GM19452 (cell line): ENCODE measurements around the gene WDR48.
A peak's percentile ranks its signal among the peaks of the same experiment; 100 is the strongest.

Source experiments
- ATAC-seq: cut with Tn5 transposase; IDR thresholded peaks from one replicate; pipeline ENCODE4 v1.9.1; 2021; ENCODE audit not compliant: unreplicated experiment

WDR48 gene

GRCh38 chr3:39101022-39101689 lies 49.3 kb downstream of the WDR48 start:
- ATAC-seq = peak; percentile 62

GRCh38 chr3:39102504-39103323 lies 50.9 kb downstream of the WDR48 start:
- no peak for ATAC-seq

- ATAC-seq = no peak
Measured at GRCh38 chr3:39103324-39103693, 51.5 kb downstream of the WDR48 start.

- ATAC-seq = no peak
Measured at GRCh38 chr3:39103791-39104552, 52.2 kb downstream of the WDR48 start.

- no peak for ATAC-seq
Measured at GRCh38 chr3:39104961-39105686, 53.3 kb downstream of the WDR48 start.

GRCh38 chr3:39105687-39106063 lies 53.9 kb downstream of the WDR48 start:
- no peak for ATAC-seq

DNA sequence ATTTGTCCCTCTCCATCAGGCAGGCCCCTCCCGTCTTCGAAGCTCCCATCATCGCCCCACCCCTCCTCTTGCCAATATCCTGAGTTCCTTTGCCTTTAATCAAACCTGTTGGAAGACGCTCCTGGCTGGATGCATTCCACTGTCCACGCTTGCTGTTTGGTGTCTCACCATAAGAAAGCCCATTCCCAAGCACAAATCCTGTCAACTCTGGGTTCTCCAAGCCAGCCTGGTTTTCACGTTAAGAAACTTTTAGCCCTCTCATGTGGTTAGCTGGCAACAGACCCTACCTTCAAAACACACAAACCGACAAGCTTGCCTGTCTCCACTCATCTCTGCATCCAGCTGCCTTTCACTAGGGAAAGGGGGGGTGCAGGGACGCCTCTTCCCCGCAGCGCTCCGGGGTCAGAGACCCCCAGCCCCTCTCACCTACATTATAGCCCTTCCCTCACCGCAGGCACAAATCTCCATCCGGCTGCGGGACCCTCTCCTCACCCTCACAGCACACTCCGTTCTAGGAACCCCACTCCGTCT lies 54.5 kb downstream of the WDR48 start:
- no peak for ATAC-seq

DNA sequence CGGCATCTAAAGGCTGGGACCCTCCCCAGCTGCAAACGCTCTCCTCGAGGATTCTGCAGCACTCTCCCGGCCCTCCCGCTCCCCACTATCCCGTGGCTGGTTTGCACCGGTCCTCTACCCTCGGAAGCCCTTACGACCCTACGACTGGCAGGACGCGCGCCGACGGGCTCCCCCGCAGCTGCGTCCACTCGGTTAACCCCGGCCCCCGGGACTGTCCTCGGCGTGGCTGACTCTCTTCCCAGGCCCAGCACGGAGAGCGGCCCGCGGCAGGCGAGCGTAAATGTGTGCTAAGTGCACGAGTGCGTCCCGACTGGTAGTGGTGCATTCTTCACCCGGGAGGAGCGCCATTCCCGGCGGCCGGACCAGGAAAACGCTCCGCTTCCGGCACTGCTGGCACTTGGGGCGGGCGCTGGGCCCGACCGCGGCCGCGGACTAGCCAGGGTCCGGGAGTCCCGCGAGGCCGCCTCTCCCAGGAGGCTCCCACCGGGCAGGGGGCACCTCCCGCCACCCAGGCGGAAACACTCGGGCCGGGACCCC lies 55.1 kb downstream of the WDR48 start:
- ATAC-seq = no peak

DNA sequence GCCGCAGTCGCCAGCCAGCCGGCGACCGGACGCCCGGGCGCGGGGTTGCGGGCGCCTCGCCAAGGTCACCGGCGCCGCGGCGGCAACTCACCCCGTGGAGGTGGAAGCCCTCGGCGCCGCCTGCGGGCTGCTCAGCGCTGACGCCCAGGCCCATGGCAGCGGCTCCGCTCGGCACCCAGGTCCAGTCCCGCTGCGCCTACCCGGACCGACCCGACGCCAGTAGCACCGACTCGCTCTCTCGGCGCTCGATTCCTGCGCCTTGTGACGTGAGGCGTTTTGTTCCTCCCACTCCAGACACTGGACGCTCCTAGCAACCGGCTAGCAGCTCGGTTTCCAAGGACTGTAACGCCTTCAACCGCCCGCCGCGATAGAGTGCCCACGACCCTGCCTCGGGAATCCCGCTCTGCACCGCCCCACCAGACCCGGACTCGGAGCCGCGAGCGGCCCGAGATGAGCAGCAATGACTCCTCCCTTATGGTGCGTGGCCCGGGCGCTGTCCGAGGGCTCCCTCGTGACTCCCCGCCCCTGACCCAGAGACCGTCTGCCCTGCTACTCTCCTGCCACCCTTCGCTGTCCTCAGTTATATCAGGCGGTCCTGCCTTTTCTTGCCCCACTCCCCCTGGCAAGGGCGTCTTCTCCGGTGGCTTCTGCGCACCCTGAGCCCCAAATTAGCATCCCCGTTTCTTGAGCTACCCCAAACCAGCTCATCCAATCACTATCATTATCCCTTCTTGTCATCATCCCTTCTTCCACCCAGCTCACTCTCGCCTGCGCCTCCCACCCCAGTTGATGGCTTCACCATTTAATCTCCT lies 55.8 kb downstream of the WDR48 start, which contains the start of the genes GORASP1 and TTC21A:
Gene GORASP1 (minus strand): TSS at position 240 of the 812 bp plus-strand sequence. CDS start 86 bp downstream, at position 154.
Gene TTC21A (plus strand): TSS at position 293 of the 812 bp plus-strand sequence. CDS start 158 bp downstream, at position 451.
- ATAC-seq = peak; percentile 44

DNA sequence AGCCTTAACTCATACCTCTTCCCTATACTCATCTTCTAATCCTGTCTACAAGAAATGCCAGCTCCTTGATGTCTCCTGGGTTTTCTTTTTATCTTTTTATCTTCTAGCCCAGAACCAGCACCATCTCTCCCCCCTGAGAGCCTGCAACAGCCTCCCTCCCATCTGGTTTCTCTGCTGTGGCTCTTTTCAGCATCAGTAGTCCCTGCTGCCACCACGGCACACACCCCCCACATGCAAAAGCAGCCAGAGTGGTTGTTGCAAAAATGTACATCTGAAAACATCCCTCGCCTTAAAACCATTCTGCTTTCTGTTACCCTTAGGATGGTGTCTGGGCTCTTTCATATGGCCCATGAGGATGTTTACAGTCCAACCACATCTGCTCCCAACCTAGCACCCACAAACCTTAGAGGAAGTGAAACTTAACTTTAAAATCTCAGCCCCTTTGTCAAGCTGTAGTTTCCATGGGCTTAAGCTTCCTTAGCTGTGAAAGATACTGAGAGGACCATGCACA lies 56.4 kb downstream of the WDR48 start:
- ATAC-seq = peak; percentile 88

DNA sequence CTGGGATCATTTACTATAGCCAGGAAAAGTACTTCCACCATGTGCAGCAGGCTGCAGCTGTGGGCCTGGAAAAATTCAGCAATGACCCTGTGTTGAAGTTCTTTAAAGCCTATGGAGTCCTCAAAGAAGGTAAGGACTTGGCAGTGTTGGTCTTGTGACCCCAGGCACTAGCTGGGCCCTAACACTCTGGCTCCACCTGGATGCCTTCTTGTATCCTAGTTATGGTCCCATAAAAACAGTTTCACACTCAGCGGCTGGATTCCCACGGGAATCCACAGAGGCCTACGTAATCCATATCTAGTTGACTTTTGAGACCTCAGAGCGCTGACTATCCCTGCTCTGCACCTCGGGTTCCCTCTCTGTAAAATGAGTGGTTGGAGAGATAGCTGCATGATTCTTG lies 57.3 kb downstream of the WDR48 start:
- ATAC-seq = no peak

GRCh38 chr3:39110041-39110639 lies 58.3 kb downstream of the WDR48 start:
- ATAC-seq = no peak

DNA sequence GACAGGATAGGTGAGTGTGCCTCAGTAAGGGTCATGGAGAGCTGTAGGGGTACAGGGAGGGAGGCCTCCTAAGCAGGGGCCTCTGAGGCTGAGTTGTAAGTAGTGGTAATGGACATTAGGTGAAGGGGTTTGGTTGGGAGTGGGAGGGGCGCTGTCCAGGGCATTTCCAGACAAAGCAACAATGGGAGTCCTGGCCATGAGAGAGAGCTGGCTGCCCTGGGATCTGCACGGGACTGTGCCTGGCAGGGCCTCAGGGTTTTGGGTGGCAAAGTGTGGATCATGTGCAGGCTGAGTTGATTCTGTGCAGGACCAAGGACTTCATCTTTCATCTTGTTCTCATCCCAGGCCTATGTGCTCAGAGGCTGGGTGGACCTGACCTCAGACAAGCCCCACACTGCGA lies 60.3 kb downstream of the WDR48 start:
- ATAC-seq = no peak

- ATAC-seq = no peak
Measured at GRCh38 chr3:39112535-39112934, 60.7 kb downstream of the WDR48 start.

DNA sequence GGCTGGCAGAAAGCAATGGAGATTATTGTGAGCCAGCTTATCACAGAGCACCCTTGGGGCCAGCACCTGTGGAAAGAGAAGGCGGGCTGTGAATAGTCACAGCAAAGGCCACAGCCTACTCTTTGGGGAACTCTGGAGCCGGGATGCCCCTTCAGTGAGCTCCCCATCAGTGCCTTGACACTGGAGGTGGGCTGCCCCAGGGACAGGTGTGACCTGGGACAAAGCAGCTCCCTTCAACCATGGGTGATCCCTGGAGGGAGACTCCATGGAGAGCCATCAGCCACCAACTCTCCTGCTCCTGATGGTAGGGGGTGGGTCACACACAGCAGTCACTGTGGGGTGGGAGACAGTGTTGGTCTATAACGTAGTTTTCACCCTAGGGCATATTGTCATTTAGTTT lies 61.5 kb downstream of the WDR48 start:
- no peak for ATAC-seq

DNA sequence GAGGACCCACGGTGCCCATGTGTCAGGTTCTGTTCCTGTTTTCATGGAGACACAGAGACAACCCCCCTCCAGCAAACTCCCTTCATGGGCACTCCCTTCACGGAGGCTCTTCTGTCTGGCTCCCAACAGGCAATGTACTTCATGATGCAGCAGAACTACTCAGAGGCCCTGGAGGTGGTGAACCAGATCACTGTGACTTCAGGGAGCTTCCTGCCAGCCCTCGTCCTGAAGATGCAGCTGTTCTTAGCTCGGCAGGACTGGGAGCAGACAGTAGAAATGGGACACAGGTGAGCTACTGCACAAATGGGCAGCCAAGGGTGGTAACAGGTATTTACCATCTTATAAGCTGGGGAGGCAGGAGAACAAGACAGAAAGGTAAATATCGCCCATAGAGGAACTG lies 62.6 kb downstream of the WDR48 start:
- no peak for ATAC-seq

DNA sequence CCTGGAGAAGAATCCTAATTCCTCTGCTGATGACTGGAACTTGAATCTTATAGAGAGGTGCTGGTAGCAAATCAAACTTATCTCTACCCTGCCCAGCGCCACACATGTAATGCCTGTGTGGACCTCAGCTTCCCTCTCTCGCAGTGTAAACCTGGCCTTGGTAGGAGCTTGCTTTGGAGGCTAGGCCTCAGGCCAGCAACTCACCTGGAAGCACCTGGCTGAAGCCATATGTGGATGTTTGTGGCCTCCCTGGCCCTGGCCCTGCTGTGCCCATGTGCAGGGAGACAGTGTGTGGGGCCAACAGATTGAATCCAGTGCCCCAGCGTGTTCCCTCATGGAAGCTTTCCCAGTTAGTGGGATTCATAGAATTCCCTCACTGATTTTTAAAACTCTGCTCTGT lies 64.1 kb downstream of the WDR48 start:
- no peak for ATAC-seq

DNA sequence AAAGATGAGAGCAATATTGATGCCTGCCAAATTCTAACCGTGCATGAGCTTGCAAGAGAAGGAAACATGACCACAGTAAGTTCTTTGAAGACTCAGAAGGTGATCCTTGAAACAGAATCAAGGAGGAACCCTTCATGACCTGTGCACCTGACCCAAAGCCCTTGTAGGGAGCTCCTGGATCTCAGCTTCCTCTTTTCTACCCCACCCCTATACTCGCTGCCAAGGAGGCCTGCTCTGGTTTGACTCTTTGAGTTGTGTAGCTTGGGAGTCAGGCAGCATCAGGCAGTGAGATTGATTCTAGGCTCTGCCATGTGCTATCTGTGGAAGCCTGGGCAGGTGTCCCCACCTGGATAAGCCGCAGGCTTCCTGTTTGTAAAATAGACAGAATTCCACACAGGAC lies 66.3 kb downstream of the WDR48 start:
- ATAC-seq = no peak
